ENCODE data around the gene C19orf47.
A peak's percentile ranks its signal among the peaks of the same experiment; 100 is the strongest.

C19orf47 gene

GRCh38 chr19:40300668-40301067 is 47.5 kb downstream of the C19orf47 start:
- Histone ChIP-seq H3K27me3 (no peaks in the 10 kb centered on the region), H3K4me1 (ENCODE audit: control insufficient read depth in 1 of 2, insufficient read depth in 1 of 2, low read depth in 1 of 2, low read length in 1 of 2) (no peaks in the 10 kb centered on the region), H3K9me3 (no peaks in the 10 kb centered on the region), H3K27ac (no peak overlapping the region), H3K4me3 (ENCODE audit: low read depth in 1 of 2, low read length in 1 of 2) (no peak overlapping the region), H3K36me3 (no peaks in the 10 kb centered on the region)
- no peak for TF ChIP-seq CTCF (IDR thresholded peaks at IDR 0.05)

GRCh38 chr19:40298026-40298425 is 50.2 kb downstream of the C19orf47 start:
- H3K4me3 ChIP-seq (ENCODE audit: low read depth in 1 of 2, low read length in 1 of 2): no peak overlapping the region
- H3K27ac ChIP-seq: no peak overlapping the region
- no peaks in the 10 kb centered on the region for H3K9me3 ChIP-seq
- no peaks in the 10 kb centered on the region for H3K4me1 ChIP-seq (ENCODE audit: control insufficient read depth in 1 of 2, insufficient read depth in 1 of 2, low read depth in 1 of 2, low read length in 1 of 2)
- no peaks in the 10 kb centered on the region for H3K27me3 ChIP-seq
- TF ChIP-seq CTCF (IDR thresholded peaks at IDR 0.05): no peak
- H3K36me3 ChIP-seq: no peaks in the 10 kb centered on the region

- no peaks in the 10 kb centered on the region for H3K4me1 ChIP-seq (ENCODE audit: control insufficient read depth in 1 of 2, insufficient read depth in 1 of 2, low read depth in 1 of 2, low read length in 1 of 2)
- no peaks in the 10 kb centered on the region for H3K27me3 ChIP-seq
- no peaks in the 10 kb centered on the region for H3K36me3 ChIP-seq
- no peak for TF ChIP-seq CTCF (IDR thresholded peaks at IDR 0.05)
- H3K4me3 ChIP-seq (ENCODE audit: low read depth in 1 of 2, low read length in 1 of 2): no peak overlapping the region
- no peak overlapping the region for H3K27ac ChIP-seq
- H3K9me3 ChIP-seq: no peaks in the 10 kb centered on the region
Measured at GRCh38 chr19:40294560-40294959, 53.6 kb downstream of the C19orf47 start.

GRCh38 chr19:40286971-40287421 is 61.2 kb downstream of the C19orf47 start:
- H3K9me3 ChIP-seq: no peaks in the 10 kb centered on the region
- H3K27me3 ChIP-seq: no peaks in the 10 kb centered on the region
- no peak overlapping the region for H3K27ac ChIP-seq
- H3K4me1 ChIP-seq (ENCODE audit: control insufficient read depth in 1 of 2, insufficient read depth in 1 of 2, low read depth in 1 of 2, low read length in 1 of 2): peaks cover 17 to 20% of the 10 kb centered on the region in 2 experiments
- H3K36me3 ChIP-seq: peaks cover 2% of the 10 kb centered on the region
- no peak overlapping the region for H3K4me3 ChIP-seq (ENCODE audit: low read depth in 1 of 2, low read length in 1 of 2)
- TF ChIP-seq CTCF (IDR thresholded peaks at IDR 0.05): no peak

GRCh38 chr19:40286235-40286970 is 61.8 kb downstream of the C19orf47 start:
- H3K27ac ChIP-seq: peak overlapping the region; percentile 96

More at GRCh38 chr19:40286235-40286970, 61.8 kb downstream of the C19orf47 start:
- Histone ChIP-seq H3K4me3 (ENCODE audit: low read depth in 1 of 2, low read length in 1 of 2) (peak overlapping the region in 1 of 2 experiments; percentile 77), H3K4me1 (ENCODE audit: control insufficient read depth in 1 of 2, insufficient read depth in 1 of 2, low read depth in 1 of 2, low read length in 1 of 2) (peaks cover 17 to 20% of the 10 kb centered on the region in 2 experiments), H3K36me3 (peaks cover 8% of the 10 kb centered on the region), H3K9me3 (no peaks in the 10 kb centered on the region), H3K27me3 (no peaks in the 10 kb centered on the region)
- no peak for TF ChIP-seq CTCF (IDR thresholded peaks at IDR 0.05)

All from neutrophil (primary cell).